Stomach (tissue), 9 donors: ENCODE measurements around the gene LLCFC1. TPM values are rescaled to one million over a fixed set of nuclear protein-coding genes. Genes with fewer than 3 reads are reported as not detected.

Experiments used
- DNase-seq, 2 donors: peaks; one replicate each; pipeline versions ENCODE4 v3.0.0 to v3.0.0-alpha.2; 2013 to 2019
- H3K27ac ChIP-seq, 5 donors: fragments of 200-600 bp in 4 of 5; sonication (generic) in 4 of 5; one replicate each; pipeline ENCODE4 v1.5.1; 2013 to 2019; ENCODE audit warnings: mild to moderate bottlenecking in 1 of 5, moderate library complexity in 1 of 5
- H3K27me3 ChIP-seq, 3 donors: fragments of 200-600 bp; sonication (generic); one replicate each; pipeline ENCODE4 v1.5.1; 2017 to 2019; ENCODE audit warnings: mixed run types in 1 of 3
- H3K36me3 ChIP-seq, 4 donors: fragments of 200-600 bp; sonication (generic); 1 replicate in 3 of 4; 2 replicates in 1 of 4; pipeline ENCODE4 v1.5.1; 2016 to 2019
- H3K4me1 ChIP-seq, 4 donors: fragments of 200-600 bp; sonication (generic); one replicate each; pipeline ENCODE4 v1.5.1; 2016 to 2019
- H3K4me3 ChIP-seq, 4 donors: fragments of 200-600 bp; sonication (generic) in 3 of 4; one replicate each; pipeline ENCODE4 v1.5.1; 2016 to 2019; ENCODE audit warnings: mild to moderate bottlenecking in 1 of 4
- H3K9me3 ChIP-seq, 4 donors: fragments of 200-600 bp; sonication (generic); one replicate each; pipeline ENCODE4 v1.5.1; 2016 to 2019
- EP300 ChIP-seq: sonication (generic); formaldehyde crosslinking; IDR thresholded peaks from one replicate; pipeline ENCODE4 v1.6.1; 2017; ENCODE audit warnings: antibody characterized with exemption
- POLR2A ChIP-seq, 4 donors: fragments of 450-650 bp; IDR thresholded peaks; one replicate each; pipeline ENCODE4 v1.6.1; 2016; ENCODE audit warnings: antibody characterized with exemption in 4 of 4, control low read depth in 2 of 4, mild to moderate bottlenecking in 1 of 4, moderate library complexity in 1 of 4
- POLR2AphosphoS5 ChIP-seq, 3 donors: sonication (generic); formaldehyde crosslinking; IDR thresholded peaks; one replicate each; pipeline ENCODE4 v1.6.1; 2016; ENCODE audit warnings: antibody characterized with exemption in 3 of 3
- WGBS, 5 donors: extraction: QIAGEN DNeasy Blood & Tissue Kit in 3 of 5; methylation state at CpG; one replicate each; pipeline versions ENCODE4 v1.1.5 to v1.1.7; 2013 to 2018; 5-methylcytosine and 5-hydroxymethylcytosine counted together
- intact Hi-C: fragments of 100-400 bp; cut with DNase I; formaldehyde crosslinking; loops from one replicate; pipeline ENCODE4 v1.15.1; 2023; ENCODE audit warnings: low total_unique reads
- polyA plus RNA-seq, 3 donors: library from polyadenylated mRNA; stranded (reverse); fragments of 200-250 nt; gene quantifications; one replicate each; pipeline ENCODE4 v1.2.3, GENCODE V29; 2013
- total RNA-seq, 5 donors: library from RNA; depleted of rRNA; stranded (reverse); fragments of >200 nt; gene quantifications; one replicate each; pipeline versions ENCODE4 v1.1.0 to v1.2.3, GENCODE V29; 2014 to 2016
- TF ChIP-seq, protein P1 (sequence below), 7 experiments: fragments of 450-650 bp in 4 of 7; fragments of 200-600 bp in 3 of 7; sonication (generic) in 3 of 7; IDR thresholded peaks; one replicate each; pipeline ENCODE4 v1.5.1; 2016 to 2019; ENCODE audit warnings: antibody characterized with exemption in 7 of 7, control low read depth in 2 of 7, mild to moderate bottlenecking in 1 of 7
- donor health status: healthy with polysubstance abuse.
- donor health status: Bipolar disorder and iron deficiency.
- donor health status: healthy.

Gene LLCFC1
- total and polyA plus RNA-seq, 8 donors, result 0.18 TPM; not detected in 7

DNA sequence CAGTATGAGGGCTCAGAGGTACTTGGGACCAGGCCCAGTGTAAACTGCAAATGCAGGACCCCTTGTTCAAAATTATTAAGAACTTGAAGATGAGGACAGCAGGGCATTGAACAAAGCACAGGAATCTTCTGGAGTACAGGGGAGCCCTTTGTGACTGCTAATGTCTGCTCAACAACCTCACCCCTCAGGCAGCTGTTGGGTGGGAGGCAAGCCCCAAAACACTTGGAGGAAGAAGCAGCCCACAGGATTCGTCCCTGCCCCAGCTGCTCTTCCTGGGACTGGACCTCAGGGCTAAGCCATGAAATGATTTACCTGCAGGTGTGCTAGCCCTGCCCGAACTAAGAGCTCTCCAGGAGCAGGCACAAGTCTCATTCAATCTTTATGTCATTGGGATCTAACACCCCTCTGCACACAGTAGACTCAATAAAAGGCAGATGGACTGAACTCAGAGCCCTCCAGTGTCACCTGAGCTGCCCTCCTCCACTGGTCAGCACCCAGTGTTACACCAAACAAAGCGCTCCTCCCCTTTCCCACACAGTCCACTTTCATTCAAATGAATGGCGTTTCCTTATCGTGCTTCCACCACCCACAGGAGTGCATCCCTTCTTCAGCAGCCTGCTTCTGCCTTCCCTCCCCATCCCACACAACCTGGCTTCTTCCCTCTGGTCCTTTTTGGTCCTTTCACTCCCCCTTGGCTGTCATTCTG is 6.7 kb upstream of the LLCFC1 start:
- WGBS, 5 donors, result 60 to 72% (median 64%) methylated on average over 5 of the region's 5 CpGs
- intact Hi-C loops, result no loop called here
- H3K4me1 ChIP-seq, result no peaks in the 10 kb centered on the region

DNA sequence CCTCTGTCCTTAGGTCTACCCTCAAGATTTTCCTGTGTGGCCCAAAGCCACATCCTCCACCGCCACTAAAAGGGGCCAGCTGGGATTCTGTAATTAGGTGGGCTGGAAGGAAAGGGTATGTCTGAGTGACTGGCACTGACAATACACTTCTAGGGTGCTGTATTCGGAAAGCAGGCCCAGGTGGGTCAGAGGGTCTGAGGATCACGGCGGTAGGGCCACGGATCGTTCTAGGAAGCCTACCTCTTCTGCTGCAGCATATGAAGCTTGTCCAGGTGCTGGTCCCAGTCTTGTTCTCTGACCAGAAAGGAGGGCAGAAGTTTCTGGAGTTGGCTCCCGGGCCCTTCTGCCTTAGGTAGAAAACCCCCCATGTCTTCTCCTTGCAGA is 6.2 kb upstream of the LLCFC1 start:
- intact Hi-C loops, result no loop called here
- Histone ChIP-seq H3K27me3 (no peaks in the 10 kb centered on the region), H3K4me1 (no peaks in the 10 kb centered on the region), H3K4me3 (no peak overlapping the region), H3K36me3 (no peaks in the 10 kb centered on the region), H3K27ac (no peak overlapping the region), H3K9me3 (no peaks in the 10 kb centered on the region)
- TF ChIP-seq, protein P1, sequence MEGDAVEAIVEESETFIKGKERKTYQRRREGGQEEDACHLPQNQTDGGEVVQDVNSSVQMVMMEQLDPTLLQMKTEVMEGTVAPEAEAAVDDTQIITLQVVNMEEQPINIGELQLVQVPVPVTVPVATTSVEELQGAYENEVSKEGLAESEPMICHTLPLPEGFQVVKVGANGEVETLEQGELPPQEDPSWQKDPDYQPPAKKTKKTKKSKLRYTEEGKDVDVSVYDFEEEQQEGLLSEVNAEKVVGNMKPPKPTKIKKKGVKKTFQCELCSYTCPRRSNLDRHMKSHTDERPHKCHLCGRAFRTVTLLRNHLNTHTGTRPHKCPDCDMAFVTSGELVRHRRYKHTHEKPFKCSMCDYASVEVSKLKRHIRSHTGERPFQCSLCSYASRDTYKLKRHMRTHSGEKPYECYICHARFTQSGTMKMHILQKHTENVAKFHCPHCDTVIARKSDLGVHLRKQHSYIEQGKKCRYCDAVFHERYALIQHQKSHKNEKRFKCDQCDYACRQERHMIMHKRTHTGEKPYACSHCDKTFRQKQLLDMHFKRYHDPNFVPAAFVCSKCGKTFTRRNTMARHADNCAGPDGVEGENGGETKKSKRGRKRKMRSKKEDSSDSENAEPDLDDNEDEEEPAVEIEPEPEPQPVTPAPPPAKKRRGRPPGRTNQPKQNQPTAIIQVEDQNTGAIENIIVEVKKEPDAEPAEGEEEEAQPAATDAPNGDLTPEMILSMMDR (IDR thresholded peaks at IDR 0.05), result no peak
- TF ChIP-seq POLR2AphosphoS5 (IDR thresholded peaks at IDR 0.05) (no peak), EP300 (no peak), POLR2A (IDR thresholded peaks at IDR 0.05) (no peak)
- no peak for DNase-seq
- 87 to 95% (median 91%) methylated on average over 7 of the region's 7 CpGs for WGBS, 5 donors

More for the DNA sequence above, 6.7 kb upstream of the LLCFC1 start:
- no peak overlapping the region for H3K4me3 ChIP-seq
- H3K36me3 ChIP-seq, result no peaks in the 10 kb centered on the region
- no peaks in the 10 kb centered on the region for H3K9me3 ChIP-seq
- no peak overlapping the region for H3K27ac ChIP-seq
- no peaks in the 10 kb centered on the region for H3K27me3 ChIP-seq
- DNase-seq, result no peak
- TF ChIP-seq POLR2A (IDR thresholded peaks at IDR 0.05) (no peak), EP300 (no peak), POLR2AphosphoS5 (IDR thresholded peaks at IDR 0.05) (no peak)
- TF ChIP-seq, protein P1 (IDR thresholded peaks at IDR 0.05), result no peak

DNA sequence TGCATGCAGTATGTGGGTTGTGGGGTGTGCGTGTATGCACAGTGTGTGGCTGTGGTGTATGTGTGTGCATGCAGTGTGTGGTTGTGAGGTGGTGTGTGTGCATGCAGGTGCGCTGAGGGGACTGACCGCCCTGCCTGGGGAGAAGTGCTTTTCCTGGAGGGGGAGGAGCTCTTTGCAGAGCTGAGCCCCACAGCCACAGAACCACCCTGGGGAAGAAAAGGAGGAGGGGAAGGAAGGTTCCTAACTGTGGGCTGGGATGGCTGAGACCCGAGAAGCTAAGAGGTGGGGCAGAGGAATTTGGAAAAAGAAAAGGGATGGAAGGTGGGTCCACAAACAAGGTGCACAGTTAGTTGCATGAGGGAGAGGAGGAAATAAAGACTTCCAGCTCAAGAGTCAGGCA is 5.7 kb upstream of the LLCFC1 start, which contains the start of gene TRPV5:
Gene TRPV5 (minus strand): TSS at position 123 of the 400 bp plus-strand sequence. CDS start 287 bp downstream, outside the sequence.
- WGBS, 5 donors, result 69 to 89% (median 77%) methylated on average over 4 of the region's 4 CpGs
- TF ChIP-seq, protein P1 (IDR thresholded peaks at IDR 0.05), result no peak
- no peak for TF ChIP-seq POLR2AphosphoS5 (IDR thresholded peaks at IDR 0.05)
- Histone ChIP-seq H3K4me3 (no peak within 1 kb of the TSS), H3K4me1 (no peaks in the 10 kb centered on the region), H3K27ac (no peak within 1 kb of the TSS), H3K9me3 (no peaks in the 10 kb centered on the region), H3K27me3 (no peaks in the 10 kb centered on the region), H3K36me3 (no peaks in the 10 kb centered on the region)
- intact Hi-C loops, result no loop called here
- DNase-seq, result no peak

DNA sequence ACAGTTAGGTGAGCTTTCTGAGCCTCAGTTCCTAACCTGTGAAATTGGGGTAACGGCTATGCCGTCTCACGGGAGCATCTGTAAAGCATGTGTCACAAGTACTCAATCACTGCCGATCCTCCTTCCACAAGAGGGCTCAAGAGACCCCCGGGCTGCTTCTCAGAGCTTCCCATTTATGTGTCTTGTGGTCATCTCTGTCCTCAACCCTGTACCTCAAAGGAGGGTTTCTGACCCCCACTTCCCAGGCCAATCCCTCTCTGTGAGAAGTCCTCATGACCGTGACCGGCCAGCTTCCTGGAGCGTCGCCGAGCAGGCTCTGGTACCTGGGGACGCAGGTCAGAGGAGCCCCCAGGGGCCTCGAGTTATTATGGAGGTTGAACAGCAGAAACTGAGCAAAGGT is 5.2 kb upstream of the LLCFC1 start:
- Histone ChIP-seq H3K36me3 (no peaks in the 10 kb centered on the region), H3K9me3 (no peaks in the 10 kb centered on the region), H3K4me1 (no peaks in the 10 kb centered on the region), H3K4me3 (no peak overlapping the region), H3K27ac (no peak overlapping the region), H3K27me3 (no peaks in the 10 kb centered on the region)
- intact Hi-C loops, result no loop called here
- DNase-seq, result no peak
- WGBS, 5 donors, result 76 to 89% (median 85%) methylated on average over 12 of the region's 12 CpGs
- no peak for TF ChIP-seq POLR2AphosphoS5 (IDR thresholded peaks at IDR 0.05)
- no peak for TF ChIP-seq EP300
- TF ChIP-seq, protein P1 (IDR thresholded peaks at IDR 0.05), result no peak
- no peak for TF ChIP-seq POLR2A (IDR thresholded peaks at IDR 0.05)
